ENCODE measurements around the gene TAF6.

GRCh38 chr7:100098913-100099312, 20.2 kb downstream of the TAF6 start:
- TF ChIP-seq CTCF (IDR thresholded peaks at IDR 0.05) (no peak), POLR2A (IDR thresholded peaks at IDR 0.05) (no peak)
